Activated T-cell treated with anti-CD3 and anti-CD28 coated beads, Interleukin-2, amount 50 U/mL, for 48 hours (primary cell): ENCODE data around the gene ASCL4.
"Not testable (repeated sequence)": the region's sequence is repeated elsewhere in the genome, so short reads cannot be mapped to it uniquely, and the experiment has no call there.

Experiments used
- DNase-seq, 2 experiments: peaks; one replicate each; pipeline ENCODE4 v3.0.0-alpha.2; 2020

ASCL4 gene, protein sequence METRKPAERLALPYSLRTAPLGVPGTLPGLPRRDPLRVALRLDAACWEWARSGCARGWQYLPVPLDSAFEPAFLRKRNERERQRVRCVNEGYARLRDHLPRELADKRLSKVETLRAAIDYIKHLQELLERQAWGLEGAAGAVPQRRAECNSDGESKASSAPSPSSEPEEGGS

DNA sequence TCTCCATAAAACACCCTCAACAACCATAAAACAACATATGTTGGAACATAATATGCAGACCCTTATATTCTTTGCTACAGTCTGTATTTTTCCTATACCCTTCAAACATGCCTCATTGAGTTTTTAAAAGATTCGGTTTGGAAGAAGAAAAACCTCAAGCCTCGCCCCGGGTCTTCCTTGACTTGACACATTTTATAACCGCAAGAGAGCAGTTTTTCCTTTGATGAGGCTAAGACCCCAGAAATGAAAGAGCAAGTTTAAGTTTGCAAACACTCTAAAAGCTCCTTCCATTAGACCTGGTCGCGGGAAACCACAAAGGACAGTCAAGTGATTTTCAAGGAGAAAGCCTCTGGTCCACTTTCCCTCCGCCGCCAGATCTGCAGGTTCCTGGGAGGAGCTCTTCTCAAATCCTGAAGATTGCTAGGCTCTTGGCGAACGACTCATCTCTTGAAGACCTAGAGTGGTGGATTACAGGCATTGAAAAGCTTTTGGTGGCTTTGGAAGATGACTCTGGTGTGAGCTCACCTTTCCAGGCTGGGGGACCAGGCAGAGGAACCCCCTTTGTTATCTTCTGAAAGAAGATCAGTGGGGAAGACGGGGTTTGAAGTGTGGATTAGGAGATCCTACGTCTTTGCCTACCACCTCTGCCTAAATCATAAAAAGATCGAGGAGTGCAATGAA, at the start of gene ASCL4:
ASCL4 (plus strand) TSS at position 356 of the 681 bp plus-strand sequence. CDS start 515 bp downstream, outside the sequence.
- DNase-seq = no peak

DNA sequence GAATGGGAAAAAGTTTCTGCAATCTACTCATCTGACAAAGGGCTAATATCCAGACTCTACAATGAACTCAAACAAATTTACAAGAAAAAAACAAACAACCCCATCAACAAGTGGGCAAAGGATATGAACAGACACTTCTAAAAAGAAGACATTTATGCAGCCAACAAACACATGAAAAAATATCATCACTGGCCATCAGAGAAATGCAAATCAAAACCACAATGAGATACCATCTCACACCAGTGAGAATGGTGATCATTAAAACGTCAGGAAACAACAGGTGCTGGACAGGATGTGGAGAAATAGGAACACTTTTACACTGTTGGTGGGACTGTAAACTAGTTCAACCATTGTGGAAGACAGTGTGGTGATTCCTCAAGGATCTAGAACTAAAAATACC, 47.2 kb upstream of the ASCL4 start:
- DNase-seq = not testable (repeated sequence)

DNA sequence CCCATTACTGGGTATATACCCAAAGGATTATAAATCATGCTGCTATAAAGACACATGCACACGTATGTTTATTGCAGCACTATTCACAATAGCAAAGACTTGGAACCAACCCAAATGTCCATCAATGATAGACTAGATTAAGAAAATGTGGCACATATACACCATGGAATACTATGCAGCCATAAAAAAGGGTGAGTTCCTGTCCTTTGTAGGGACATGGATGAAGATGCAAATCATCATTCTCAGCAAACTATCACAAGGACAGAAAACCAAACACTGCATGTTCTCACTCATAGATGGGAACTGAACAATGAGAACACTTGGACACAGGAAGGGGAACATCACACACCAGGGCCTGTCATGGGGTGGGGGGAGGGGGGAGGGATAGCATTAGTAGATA, 46.8 kb upstream of the ASCL4 start:
- DNase-seq = not testable (repeated sequence)

DNA sequence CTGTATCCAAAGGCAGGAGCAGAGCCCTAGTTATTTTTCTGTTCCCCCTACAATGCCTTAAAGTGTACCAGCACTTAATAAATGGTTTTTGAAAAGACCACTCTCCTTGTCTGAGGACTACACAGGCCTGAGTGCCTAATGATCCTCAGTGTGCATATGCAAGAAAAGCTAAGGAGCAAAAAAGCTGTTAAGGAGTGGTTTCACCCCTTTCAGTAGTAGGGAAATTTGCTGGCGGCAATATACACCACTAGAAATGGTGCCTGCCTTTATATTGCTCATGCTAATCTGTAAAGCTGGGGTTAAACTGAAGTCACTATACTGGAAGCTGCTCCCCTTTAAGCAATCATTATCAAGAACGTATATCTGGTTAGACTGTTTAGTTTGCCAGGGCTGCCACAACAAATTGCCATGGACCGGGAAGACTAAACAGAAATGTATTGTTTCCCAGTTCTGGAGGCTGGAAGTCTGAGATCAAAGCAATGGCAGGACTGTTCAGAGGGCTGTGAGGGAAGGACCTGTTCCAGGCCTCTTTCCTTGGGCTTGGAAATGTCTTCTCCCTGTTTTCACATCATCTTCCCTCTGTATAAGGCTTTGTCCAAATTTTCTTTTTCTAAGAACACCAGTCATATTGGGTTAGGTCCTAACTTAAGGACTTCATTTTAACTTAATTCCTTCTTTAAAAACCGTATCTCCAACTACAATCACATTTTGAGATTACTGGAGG, 43.7 kb upstream of the ASCL4 start:
- DNase-seq = no peak

DNA sequence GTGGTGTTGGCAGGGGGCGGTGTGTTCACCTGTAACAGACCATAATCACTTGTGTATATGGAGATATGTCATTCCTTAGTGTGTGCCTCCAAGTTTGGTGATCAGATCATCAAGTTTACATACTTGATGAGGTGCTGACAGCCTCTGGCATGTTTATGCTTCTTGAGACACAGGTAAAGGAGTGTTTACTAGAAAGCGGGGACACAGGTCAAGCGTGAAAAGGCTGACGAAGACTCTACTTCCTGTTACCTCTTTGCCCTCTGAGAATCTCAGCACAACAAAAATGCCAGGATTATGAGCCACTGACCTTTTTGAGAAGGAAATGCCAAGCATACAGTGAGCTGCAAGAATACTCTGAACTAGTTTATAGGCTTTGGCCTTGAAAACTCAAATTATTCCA, 43.1 kb upstream of the ASCL4 start:
- no peak for DNase-seq

DNA sequence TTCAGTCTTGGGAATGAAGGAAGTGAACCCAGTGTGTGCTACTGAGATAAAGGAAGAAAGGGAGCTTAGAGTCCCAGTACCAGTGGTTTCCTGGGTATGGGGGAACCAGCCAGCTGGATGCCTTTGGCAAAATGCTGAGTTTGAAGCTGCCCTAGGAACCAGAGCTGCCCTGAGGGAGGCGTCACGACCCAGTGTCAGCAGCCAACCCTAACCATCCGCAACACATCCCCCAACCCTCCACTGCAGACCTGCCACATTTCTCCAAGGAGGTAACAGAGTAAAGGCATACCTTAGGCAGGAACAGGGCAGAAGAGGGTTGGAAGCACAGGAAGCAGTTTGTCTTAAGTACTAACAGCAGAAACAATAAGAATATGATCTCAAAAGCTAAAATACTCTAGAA, 42.1 kb upstream of the ASCL4 start:
- no peak for DNase-seq

DNA sequence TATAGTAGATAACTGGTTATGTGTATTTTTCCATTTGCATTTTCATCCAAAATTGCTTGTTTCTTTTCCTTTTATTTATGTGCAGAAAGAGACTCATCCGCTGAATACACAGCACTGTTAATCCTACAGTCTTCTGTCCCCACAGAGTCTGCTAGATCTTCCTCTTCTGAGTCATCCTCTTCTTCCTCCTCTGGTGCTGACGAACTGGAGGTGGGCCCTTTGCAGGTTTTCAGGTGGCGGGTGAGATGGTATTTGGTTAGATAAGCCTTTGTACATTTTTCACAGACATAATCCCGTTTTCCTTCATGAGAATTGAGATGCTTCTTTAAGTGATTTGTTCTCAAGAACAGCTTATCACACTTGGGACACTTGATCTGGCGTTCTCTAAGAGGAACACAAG, 40.4 kb upstream of the ASCL4 start:
- no peak for DNase-seq

DNA sequence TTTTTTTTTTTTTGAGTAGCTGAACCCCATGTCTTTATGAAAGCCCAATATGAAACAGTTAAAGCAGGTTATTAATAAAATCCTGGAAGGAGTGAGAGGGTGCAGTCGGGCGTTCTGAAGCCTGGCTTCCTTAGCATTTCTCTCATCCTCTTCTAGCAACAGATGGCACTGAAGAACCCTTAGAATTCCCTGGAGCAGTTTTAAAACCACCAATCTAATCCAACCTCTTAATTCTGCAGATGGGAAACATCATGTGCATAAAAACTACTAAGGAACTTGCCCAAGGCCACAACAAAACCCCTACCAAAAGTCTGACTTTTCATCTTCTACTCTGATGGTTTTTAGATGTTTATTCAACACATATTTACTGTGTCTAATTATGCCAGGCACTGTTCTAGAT, 38.7 kb upstream of the ASCL4 start:
- DNase-seq = no peak

DNA sequence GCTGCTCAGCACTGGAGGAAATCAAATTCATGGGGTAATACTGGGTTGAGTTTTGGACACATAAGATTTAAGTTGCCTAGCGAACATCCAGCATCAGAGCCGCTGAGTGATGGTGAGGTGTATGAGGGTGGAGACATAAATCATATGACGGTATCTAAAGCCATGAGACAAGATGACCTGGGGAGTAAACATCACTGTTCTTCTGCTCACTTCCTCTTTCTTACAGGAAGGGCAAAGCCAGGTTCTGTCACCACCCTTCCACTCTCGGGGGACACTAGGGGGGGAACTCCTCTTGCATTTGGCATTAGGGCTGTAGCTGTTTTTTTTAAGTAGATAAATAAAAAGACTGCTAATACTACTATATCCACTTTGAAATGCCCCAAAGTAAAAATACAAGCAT, 37.6 kb upstream of the ASCL4 start:
- no peak for DNase-seq

DNA sequence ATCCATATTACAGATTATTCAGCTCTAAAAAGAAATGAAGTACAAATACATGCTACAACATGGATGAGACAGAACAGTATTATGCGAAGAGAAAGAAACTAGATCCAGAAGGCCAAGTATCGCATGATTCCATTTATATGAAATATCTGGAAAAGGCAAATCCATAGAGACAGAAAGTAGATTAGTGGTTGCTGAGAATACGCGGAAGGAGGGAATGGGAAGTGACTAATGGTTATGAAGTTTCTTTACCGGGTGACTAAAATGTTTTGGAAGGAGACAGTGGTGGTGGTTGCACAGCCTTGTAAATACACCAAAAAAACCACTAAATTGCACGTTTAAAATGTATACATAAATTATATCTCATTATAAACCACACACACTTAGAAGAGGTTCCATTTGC, 26.0 kb upstream of the ASCL4 start:
- no peak for DNase-seq

DNA sequence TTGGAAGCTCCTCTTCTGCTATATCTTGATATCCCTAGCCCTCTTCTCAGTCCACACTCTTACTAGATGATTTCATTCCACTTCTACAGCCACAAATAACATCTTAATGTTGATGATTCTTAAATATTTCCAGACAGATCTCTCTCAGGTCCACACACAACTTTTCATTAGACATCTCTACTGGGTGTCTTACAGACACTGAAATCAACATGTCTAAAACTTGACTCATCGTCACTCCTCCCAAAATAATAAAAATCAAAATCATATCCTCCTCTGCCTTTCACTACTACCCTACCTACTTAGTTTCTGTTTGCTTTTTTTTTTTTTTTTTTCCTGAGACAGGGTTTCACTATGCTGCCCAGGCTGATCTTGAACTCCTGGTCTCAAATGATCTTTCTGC, 25.4 kb upstream of the ASCL4 start:
- DNase-seq = no peak

DNA sequence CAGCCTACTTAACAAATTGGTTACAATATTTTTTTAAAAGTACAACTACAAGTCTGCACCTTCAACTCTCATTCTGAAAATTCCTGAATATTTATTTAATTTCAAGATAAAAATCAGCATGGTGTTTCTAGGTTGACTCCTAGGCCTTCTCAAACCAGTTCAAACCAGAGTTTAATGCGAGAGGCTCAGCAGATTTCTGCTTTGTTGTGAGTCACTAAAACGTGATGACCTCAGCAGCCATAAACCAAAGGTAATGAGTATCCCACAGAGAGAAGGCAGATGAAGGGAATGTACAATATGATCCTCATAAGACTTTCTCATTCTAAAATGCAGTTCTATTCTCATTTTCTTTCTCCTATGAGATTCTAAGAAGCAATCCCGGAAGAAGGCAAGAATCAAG, 15.1 kb upstream of the ASCL4 start:
- DNase-seq = peak in 1 of 2 experiments; percentile 30

DNA sequence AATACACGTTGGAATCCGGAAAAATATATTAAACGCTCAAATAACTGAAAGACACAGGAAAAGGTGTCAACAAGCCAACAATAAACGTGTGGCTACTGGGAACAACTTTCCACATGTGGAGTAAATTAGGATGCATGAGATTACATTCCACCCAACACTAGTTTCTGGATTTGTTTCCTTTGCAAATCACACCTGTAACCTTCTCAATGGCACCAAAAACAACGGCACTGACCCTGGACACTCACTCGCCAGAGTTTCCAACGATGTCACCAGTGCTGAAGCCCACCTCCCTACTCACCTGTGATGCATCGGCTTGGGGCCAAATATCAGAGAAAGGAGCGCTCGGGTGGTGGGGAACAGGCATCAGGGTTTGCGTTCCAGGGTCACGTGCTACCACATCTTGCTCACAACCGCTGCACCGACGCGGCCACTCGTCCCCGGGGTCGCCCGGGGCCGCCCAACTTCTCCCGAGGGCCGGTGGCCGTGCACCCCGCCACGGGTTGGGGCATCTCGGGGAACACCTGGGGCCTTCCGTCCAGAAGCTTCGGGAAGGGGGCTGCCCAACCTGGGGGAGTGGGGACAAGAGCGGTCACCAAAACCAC, 14.2 kb upstream of the ASCL4 start:
- peak; percentile 58 to 64 for DNase-seq

DNA sequence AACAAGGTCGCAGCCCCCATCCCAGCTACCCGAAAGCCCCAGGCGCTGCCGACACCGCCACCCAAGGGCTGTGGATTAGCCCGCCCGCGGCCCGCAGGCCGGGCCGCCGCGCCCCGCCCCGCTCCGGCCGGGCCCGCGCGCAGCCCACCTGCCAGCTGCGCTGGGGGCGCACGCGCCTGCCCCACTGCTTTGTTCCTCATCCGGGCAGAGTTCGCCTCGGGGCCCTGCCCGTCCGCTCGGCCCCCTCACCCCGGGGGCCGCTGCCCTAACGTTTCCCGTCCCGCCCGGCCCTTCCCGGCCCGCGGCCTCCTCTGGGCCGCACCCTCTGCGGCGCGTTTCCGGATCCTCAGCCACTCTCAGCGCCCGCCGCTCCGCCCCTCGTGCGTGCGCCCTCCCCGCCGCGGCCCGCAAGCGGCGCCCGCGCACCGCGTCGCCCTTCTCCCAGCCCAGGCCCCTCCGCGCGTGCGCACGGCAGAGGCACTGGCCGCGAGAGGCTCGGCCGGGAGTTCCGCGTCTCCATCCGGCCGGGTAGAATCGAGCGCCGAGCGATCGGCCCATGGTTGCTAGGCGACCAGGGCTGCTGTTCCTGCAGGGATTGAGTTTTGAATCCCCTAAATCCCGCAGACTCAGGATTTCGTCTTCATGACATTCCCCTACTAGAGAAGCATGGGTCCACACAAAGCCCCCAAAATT, 13.5 kb upstream of the ASCL4 start, which contains the start of gene PRDM4:
PRDM4 (minus strand) TSS at position 329 of the 693 bp plus-strand sequence. CDS start 622 bp downstream, outside the sequence.
- DNase-seq = peak; percentile 90 to 93

DNA sequence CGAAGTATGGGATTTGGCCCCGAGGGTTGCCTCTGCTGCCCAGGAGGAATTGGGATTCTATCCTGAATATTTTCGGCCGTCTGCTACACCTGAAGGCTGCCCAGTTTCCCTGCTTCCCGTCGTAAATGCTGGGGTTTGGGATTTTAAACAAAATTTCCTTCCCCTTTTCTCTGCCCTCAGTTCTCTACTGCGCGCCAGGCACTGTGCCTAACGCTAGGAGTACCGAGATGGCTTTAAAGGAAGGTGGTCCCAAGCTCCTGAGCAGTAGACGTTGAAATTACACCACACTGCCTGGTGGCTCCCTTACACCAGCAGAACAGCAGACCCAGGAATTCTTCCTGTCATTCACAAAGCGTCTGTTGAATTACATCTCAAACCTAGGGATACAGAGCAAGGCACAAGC, 13.0 kb upstream of the ASCL4 start:
- no peak for DNase-seq

DNA sequence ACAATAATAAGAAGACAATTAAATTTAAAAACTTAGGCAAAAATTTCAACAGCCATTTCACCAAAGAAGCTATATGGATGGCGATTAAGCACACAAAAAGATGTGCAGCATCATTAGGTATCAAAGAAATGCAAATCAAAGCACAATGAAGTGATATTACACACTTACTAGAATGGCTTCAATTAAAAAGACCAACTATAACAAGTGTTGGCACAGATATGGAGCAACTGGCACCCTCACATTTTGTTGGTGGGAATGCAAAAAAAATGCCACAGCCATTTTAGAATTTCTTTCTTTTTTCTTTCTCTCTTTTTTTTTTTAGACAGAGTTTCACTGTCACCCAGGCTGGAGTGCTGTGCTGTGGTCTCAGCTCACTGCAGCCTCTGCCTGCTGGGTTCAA, 11.6 kb upstream of the ASCL4 start:
- DNase-seq = no peak

DNA sequence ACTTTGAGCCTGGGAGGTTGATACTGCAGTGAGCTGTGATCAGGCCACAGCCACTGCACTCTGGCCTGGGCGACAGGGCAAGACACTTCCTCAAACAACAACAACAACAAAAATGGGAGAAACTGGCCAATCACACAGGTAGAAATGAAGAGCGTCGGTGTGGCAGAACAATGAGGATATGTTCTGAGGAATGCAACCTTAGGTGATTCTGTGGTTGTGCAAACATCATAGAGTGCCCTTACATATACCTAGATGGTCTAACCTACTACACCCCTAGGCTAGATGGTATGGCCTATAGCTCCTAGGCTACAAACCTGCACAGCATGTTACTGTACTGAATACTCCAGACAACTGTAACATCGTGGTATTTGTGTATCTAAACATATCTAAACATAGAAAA, 9.9 kb upstream of the ASCL4 start:
- no peak for DNase-seq

DNA sequence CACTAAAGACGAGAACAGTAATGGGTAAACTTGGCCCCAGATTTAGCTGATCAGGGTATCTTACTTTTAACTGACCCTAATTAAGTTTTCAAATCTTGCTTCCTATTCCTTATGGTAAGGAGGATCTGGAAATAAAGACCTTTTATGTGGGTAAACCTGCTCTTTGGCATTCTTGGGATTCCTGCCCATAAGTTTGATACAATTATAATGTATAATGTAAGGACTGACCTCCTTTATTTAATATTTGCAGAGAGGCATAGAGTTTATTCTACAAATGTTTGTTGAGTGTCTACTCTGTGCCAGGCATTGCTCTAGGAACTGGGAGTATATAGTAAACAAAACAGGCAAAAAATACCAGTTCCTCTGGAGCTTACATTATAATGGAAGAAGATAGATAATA, 9.2 kb upstream of the ASCL4 start:
- DNase-seq = no peak

DNA sequence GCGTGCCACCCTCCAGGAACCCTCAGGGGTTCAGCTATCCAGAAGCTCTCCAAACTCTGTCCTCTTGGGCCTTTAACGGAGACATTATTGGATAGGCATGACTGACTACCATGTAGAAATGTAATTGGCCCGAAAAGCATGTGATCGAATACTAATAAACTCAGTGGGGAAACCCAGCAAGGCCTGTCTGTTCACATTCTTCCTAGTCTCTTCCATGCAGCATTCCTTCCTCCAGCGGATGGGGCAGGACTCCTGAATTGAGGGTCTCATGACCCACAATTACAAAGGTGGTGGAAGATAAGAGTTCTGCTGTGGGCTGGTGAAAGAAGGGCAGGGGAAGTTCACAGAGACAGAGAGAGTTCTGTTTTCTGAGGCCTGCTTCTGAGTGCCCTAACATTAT, 7.0 kb upstream of the ASCL4 start:
- DNase-seq = no peak

DNA sequence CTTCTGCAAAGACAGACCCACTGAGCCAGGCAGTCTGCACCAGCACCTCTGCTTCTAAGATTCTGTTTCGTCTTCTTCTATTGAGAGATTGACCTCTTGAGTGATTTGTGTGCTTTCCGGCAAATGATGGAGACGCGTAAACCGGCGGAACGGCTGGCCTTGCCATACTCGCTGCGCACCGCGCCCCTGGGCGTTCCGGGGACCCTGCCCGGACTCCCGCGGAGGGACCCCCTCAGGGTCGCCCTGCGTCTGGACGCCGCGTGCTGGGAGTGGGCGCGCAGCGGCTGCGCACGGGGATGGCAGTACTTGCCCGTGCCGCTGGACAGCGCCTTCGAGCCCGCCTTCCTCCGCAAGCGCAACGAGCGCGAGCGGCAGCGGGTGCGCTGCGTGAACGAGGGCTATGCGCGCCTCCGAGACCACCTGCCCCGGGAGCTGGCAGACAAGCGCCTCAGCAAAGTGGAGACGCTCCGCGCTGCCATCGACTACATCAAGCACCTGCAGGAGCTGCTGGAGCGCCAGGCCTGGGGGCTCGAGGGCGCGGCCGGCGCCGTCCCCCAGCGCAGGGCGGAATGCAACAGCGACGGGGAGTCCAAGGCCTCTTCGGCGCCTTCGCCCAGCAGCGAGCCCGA, 703 bp downstream of the ASCL4 start:
- DNase-seq = peak in 1 of 2 experiments; percentile 31

DNA sequence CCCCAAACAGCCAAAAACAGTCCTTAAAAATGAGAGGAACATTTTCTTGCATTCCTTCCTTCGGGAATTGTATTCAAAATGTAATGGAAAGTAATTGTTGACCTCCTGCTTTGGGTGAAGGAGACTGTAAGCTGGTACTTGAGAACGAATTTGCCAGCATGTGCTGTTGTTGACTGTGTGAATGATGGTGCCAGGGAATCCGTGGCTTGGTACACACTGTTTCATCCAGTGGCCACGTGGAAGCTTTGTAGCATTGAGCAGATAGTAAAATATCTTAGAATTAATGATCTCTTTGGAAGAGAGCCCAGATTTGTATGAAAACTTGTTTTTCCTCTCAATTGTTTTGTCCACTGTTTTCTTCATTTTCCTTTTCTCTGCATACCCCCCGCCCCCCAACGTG, 1.7 kb downstream of the ASCL4 start:
- no peak for DNase-seq

DNA sequence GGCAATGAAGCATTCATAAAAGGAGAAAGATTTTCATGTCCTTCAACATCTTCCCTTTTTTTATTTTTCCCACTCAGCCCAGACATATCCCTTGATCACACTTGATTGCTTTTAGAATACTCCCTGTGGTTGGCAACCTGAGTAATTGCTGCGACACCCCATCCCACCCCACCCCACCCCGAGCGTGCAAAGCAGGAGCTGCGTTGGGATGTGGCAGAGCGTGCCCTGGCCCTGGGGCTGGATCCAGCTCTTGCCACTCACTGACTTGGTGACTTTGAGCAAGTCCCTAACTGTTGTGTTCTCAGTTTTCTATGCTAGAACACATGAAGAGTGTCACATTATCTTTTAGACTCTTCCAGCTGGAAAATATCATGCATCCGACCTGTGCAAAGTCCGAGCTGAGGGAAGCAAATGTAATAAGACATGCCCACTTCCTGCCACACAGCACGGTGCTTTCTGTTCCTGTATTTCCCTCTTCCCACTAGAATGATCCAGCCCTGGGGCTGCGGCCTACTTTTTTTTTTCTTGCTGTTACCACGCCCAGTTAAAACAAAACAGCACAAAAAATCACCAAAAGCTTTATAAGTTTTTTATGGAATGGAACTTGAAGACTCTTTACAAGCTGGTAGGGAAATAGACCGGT, 4.0 kb downstream of the ASCL4 start:
- no peak for DNase-seq
